Astrocyte of the cerebellum (primary cell): Measurements from ENCODE around the gene AGBL4.

ENCODE experiments used
- DNase-seq: peaks from one replicate; pipeline ENCODE4 v3.0.0-alpha.2; 2011; ENCODE audit warnings: low read depth
- H3K4me3 ChIP-seq: 2 replicates; pipeline ENCODE4 v1.5.1; 2011; ENCODE audit warnings: mild to moderate bottlenecking, low read depth, low read length, moderate library complexity
- in situ Hi-C: cut with HindIII; loops from 2 replicates; pipeline ENCODE4 v1.10.0; 2017; ENCODE audit warnings: low sequenced_read_pairs
- TF ChIP-seq, protein P1 (sequence below): IDR thresholded peaks from 2 replicates; pipeline ENCODE4 v1.5.1; 2012; ENCODE audit warnings: low read length, low read depth, moderate library complexity, mild to moderate bottlenecking; ENCODE audit errors: missing control alignments

Gene AGBL4

DNA sequence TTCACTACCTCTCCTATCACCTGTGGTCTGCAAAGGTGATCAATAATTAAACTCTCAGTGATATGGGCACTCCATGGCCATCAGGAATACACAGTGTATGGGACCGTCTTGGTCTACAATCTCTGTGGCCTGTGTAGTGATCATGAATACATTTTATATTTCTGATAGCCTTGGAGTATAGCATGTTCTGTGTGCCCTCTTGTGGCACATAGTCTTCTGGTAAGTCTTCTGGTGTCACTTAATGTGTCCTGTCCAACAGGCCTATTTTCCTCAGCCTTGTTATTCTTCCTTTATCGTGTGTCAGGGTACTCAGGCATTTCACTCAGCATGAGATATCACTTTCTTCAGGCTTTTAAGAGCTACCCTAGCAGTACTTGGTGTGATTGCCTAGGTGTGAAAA, 393.6 kb downstream of the AGBL4 start:
- H3K4me3 ChIP-seq: no peak overlapping the region
- in situ Hi-C loops: no loop called here

DNA sequence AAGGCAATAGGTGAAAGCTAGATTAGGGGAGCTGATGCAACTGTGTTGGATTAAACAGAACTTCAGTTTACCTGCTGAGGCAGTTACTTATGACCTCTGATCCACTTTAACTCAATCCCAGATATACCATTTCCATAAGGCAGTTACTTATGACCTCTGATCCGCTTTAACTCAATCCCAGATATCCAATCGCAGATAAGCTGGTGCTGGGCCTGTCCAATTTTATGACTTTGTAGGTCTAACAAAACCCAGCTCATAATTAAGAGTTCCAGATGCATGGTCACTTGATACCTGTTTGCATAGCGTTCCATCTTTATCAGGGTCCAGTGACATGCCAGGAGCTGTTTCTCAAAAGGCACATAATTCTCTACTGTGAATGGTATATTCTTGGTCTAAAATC, 396.0 kb downstream of the AGBL4 start:
- H3K4me3 ChIP-seq: no peak overlapping the region
- DNase-seq: no peak
- in situ Hi-C loops: no loop called here
- TF ChIP-seq, protein P1, sequence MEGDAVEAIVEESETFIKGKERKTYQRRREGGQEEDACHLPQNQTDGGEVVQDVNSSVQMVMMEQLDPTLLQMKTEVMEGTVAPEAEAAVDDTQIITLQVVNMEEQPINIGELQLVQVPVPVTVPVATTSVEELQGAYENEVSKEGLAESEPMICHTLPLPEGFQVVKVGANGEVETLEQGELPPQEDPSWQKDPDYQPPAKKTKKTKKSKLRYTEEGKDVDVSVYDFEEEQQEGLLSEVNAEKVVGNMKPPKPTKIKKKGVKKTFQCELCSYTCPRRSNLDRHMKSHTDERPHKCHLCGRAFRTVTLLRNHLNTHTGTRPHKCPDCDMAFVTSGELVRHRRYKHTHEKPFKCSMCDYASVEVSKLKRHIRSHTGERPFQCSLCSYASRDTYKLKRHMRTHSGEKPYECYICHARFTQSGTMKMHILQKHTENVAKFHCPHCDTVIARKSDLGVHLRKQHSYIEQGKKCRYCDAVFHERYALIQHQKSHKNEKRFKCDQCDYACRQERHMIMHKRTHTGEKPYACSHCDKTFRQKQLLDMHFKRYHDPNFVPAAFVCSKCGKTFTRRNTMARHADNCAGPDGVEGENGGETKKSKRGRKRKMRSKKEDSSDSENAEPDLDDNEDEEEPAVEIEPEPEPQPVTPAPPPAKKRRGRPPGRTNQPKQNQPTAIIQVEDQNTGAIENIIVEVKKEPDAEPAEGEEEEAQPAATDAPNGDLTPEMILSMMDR: no peak

More for the DNA sequence above, 393.6 kb downstream of the AGBL4 start:
- DNase-seq: no peak
- TF ChIP-seq, protein P1: no peak

GRCh38 chr1:49626472-49626871, 397.3 kb downstream of the AGBL4 start:
- in situ Hi-C loops: no loop called here
- no peak for DNase-seq
- TF ChIP-seq, protein P1: no peak

DNA sequence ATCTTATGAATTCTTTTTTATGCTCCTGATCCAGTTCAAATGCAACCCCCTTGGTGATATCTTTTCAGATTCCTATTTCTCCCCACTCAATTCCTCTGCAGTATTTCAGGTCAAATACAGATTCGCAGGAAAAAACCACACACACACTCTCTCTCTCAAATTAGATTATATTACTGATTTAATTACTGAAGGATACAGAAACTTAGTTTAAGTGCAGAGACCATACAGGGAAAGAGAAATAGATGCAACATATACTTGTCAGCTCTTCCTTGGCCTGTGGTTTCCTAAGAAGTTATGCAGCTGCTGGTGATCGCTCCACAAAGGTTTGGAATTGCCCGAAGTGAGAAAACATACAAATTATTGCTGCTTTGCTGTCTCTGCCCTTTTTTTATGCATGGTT, 400.9 kb downstream of the AGBL4 start:
- TF ChIP-seq, protein P1: no peak
- no peak overlapping the region for H3K4me3 ChIP-seq
- in situ Hi-C loops: no loop called here
- no peak for DNase-seq

More at GRCh38 chr1:49626472-49626871, 397.3 kb downstream of the AGBL4 start:
- no peak overlapping the region for H3K4me3 ChIP-seq

- DNase-seq: no peak
- TF ChIP-seq, protein P1: no peak
- no peak overlapping the region for H3K4me3 ChIP-seq
- in situ Hi-C loops: no loop called here
Measured at GRCh38 chr1:49606082-49606481, 417.7 kb downstream of the AGBL4 start.

GRCh38 chr1:49597436-49597835, 426.3 kb downstream of the AGBL4 start:
- no peak for DNase-seq
- in situ Hi-C loops: no loop called here
- H3K4me3 ChIP-seq: no peak overlapping the region
- TF ChIP-seq, protein P1: no peak

DNA sequence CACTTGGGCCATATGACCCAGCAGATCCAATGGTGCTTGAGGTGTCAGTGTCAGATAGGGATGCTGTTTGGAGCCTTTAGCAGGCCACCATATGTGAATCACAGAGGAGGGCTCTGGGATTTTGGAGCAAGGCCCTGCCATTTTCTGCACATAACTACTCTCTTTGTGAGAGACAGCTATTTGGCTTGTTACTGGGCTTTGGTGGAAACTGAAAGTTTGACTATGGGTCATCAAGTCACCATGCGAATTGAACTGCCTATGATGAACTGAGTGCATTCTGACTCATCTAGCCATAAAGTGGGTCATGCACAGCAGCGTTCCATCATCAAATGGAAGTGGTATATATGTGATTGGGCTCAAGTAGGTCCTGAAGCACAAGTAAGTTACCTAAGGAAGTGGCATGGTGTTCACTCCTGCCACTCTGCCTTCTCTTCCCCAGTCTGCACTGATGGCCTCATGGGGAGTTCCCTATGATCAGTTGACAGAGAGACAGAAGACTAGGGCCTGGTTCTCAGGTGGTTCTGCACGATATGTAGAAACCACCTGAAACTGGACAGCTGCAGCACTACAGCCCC, 447.3 kb downstream of the AGBL4 start:
- DNase-seq: no peak
- TF ChIP-seq, protein P1: no peak
- in situ Hi-C loops: no loop called here
- no peak overlapping the region for H3K4me3 ChIP-seq
